ENCODE results near the gene ZDHHC11.
"Not testable (repeated sequence)": the region's sequence is repeated elsewhere in the genome, so short reads cannot be mapped to it uniquely, and the experiment has no call there.

The ZDHHC11 gene

DNA sequence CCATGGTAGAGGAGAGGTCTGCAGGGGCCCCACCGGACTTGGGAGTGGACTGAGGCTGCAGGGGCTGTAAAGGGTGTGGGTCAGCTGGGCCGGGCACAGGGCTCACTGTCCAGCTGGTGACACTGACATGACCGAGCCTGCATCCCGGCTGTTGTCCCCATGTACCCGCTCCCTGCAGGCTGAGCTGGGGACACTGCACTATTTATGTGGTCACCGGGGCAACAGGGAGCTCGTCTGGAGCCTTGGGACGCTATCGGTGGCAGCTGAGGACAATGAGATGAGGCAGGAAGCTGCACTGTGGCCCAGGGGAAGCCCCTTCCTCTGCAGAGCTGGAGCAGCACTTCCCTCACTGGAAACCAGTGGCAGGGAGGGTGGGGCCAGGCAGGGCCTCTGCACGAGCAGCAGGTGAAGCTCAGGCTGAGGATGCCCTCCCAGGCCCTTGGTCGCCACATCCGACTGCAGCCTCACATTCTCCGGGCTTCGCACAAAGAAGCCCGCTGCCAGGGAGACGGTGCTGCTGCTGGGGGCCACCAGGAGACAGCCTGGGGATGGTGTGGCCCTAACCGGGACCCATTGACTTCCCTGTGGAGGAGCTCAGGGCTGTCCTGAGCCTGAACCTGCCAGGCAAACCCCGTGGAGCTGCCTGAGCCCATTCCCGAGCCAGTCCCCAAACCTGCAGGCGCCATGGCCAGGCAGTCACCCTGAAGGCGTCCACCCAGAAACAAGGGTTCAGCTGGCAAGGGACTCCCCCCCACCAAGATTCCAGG lies 92.7 kb downstream of the ZDHHC11 start:
- peak; percentile 0 for DNase-seq

DNA sequence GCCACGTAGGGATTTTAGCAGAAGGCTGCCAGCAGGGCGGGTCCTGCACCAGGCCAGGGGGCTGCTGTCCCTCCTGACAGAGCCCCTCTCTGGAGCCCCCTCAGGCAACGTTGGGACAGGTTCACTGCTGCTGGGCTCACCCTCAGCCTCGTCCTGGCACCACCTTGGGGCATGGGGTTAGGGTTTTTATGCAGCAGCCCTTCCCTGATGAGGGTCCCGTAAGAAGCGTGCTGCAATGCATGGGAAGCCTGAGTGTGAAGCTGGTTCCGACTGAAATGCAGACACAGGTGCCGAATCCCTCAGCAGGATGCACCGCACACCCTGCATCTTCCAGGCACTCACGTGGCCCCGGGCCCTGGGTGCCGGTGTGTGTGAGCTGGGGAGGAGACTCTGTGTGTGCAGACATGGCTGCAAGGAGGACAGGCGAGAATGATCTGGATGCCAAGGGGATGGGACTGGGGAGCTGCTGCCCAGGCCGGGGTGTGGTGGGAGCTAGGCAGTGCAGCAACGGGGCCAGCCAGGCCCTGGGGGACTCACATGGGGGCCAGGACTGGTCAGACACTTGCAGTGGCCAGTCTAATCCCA lies 93.3 kb downstream of the ZDHHC11 start:
- DNase-seq = no peak

- DNase-seq = no peak
These were observed 93.9 kb downstream of the ZDHHC11 start for GRCh38 chr5:756865-757345.

DNA sequence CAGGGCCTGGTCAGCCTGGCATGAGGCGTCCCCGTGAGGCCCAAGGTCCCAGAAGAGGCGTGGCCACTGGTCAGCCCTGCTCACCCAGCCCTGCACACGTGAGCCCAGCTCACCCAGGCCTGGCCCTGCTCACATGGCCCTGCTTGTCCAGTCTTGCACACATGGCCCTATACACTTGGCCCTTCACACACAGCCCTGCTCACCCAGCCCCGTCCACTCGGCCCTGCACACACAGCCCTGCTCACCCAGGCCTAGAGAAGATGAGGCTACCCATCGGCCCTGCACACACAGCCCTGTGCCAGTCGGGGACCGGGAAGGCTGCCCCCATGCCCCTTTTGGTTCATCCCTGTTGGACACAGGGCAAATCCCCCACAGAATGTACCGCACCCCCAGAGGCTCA lies 94.6 kb downstream of the ZDHHC11 start:
- DNase-seq = no peak

- DNase-seq = not testable (repeated sequence)
These were observed 96.6 kb downstream of the ZDHHC11 start for GRCh38 chr5:754143-754632.

GRCh38 chr5:753567-754142 lies 97.1 kb downstream of the ZDHHC11 start:
- not testable (repeated sequence) for DNase-seq

DNA sequence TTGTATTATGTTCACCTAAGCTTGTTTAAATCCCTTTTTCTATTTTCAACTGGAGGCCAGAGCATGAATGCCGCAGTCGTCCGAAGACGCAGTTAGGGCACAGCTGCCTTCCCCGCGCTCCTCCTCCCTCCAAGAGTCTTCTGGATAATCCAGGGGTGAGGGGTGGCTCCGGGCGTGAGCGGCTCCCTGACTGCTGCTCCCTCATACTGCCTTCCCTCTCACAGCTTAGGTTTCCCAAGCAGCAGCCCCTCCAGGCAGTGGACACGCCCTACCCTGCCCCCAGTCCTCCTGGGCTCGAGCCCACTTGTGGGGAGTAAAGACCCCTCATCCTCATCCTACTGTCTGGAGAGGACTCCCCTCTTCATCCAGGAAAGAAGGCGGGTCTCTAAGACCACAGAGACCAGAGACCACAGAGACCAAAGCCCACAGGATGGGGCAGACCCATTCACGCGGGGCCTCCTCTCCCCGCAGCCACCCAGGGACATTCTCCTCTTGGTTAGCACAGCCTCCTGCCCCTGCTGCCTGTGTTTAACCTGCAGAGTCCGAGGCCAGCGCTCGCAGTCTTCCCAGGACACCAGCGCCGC lies 98.2 kb downstream of the ZDHHC11 start:
- not testable (repeated sequence) for DNase-seq

GRCh38 chr5:751992-752391 lies 98.8 kb downstream of the ZDHHC11 start:
- not testable (repeated sequence) for DNase-seq

DNA sequence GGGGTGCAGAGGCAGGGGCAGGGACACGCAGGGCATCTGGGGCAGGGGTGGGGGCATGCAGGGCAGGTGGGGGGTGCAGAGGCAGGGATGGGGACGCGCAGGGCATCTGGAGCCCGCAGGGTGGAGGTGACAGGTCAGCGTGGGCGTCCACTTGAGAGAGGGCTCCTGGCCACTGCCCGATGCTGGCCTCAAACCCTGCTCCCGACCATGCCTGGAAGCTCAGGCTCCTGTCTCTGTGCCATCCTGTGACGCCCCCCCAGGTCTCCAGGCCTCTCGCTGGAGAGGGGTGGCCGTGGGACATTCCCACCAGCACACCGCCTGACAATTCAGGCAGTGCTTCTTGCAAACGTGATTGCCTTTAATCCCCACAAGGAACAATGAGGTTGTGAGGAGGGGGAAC lies 99.3 kb downstream of the ZDHHC11 start:
- DNase-seq = no peak

DNA sequence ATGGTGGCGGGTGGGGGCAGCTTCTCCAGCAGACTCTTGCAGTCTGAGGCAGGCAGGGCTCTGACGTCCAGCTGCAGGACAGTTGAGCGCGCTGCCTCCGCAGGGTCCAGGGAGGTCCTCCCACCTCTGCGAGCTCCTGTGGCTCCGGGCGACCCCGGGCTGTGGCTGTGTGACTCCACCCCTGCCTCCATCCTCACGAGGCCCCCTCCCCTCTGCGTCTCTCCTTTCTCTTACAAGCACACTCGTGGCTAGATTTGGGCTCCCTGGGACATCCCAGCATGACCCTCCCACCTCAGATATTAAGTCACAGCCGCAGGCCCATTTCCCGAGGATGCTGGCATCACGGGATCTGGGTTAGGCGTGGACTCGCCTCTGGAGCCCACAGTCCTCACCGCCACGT lies 100.6 kb downstream of the ZDHHC11 start:
- not testable (repeated sequence) for DNase-seq

- no peak for DNase-seq
These were observed 101.6 kb downstream of the ZDHHC11 start for GRCh38 chr5:749101-749670.

- not testable (repeated sequence) for DNase-seq
These were observed 102.5 kb downstream of the ZDHHC11 start for GRCh38 chr5:748011-748980.

DNA sequence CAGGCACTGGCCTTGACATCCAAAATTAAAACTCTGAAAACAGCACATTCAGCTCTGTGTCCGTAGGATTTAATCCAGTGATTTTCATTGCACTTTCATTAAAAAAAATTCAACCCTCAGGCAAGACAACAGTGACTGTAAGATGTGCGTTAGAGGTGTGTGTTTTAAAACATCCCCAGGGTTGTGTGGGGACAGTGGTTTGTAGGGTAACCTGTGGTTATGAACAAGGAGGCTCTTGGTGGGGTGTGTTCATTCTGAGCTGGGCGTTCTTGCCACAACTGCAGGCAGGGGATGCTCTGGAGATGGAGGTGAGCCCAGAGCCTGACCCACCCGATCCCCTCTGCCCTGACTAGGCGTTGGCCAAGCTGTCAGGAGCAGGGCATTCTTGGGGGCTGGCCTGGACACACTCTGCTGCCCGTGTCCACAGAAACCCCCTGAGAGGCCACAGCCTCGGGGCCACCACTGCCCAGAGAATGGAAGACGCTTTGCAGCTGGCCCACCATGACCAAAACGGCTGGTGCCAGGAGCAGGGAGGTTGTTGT lies 103.4 kb downstream of the ZDHHC11 start:
- not testable (repeated sequence) for DNase-seq

GRCh38 chr5:746258-746761 lies 104.5 kb downstream of the ZDHHC11 start:
- no peak for DNase-seq
